ENCODE results near the gene THBD.

Gene THBD, protein sequence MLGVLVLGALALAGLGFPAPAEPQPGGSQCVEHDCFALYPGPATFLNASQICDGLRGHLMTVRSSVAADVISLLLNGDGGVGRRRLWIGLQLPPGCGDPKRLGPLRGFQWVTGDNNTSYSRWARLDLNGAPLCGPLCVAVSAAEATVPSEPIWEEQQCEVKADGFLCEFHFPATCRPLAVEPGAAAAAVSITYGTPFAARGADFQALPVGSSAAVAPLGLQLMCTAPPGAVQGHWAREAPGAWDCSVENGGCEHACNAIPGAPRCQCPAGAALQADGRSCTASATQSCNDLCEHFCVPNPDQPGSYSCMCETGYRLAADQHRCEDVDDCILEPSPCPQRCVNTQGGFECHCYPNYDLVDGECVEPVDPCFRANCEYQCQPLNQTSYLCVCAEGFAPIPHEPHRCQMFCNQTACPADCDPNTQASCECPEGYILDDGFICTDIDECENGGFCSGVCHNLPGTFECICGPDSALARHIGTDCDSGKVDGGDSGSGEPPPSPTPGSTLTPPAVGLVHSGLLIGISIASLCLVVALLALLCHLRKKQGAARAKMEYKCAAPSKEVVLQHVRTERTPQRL

DNA sequence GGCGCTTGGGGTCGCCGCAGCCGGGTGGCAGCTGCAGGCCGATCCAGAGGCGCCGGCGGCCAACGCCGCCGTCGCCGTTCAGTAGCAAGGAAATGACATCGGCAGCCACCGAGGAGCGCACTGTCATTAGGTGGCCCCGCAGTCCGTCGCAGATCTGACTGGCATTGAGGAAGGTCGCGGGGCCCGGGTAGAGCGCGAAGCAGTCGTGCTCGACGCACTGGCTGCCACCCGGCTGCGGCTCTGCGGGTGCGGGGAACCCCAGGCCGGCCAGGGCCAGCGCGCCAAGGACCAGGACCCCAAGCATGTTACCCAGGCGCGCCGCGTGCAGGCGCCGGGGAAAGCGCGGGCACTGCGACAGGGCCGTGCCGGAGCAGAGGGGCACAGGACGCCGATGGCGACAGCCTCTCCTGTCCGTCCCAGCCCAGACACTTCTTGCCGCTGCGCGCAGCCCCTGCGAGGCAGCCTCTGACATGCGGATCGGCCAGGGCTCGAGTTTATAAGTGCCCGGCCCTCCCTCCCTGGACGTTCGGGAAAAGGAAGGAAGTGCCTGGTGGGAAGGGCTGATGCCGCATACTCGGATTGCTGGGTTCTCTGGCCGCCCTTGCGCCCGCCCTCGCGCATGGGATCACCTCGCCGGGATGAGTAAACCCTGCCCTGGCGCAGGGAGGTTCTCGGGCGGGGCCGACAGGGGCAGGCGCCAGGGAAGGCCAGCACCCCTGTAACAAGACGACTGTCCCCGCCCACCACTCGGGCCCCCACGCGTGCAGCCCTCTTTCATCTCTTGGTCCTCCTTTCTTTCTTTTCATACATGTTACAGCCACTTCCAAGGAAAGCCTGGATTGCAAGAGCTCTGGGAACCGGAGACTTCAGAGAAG is at the start of gene THBD:
Gene THBD, minus strand, starts transcription at position 472 of the 875 bp plus-strand sequence. Its CDS starts 168 bp downstream, at position 304.
- DNase-seq = no peak

DNA sequence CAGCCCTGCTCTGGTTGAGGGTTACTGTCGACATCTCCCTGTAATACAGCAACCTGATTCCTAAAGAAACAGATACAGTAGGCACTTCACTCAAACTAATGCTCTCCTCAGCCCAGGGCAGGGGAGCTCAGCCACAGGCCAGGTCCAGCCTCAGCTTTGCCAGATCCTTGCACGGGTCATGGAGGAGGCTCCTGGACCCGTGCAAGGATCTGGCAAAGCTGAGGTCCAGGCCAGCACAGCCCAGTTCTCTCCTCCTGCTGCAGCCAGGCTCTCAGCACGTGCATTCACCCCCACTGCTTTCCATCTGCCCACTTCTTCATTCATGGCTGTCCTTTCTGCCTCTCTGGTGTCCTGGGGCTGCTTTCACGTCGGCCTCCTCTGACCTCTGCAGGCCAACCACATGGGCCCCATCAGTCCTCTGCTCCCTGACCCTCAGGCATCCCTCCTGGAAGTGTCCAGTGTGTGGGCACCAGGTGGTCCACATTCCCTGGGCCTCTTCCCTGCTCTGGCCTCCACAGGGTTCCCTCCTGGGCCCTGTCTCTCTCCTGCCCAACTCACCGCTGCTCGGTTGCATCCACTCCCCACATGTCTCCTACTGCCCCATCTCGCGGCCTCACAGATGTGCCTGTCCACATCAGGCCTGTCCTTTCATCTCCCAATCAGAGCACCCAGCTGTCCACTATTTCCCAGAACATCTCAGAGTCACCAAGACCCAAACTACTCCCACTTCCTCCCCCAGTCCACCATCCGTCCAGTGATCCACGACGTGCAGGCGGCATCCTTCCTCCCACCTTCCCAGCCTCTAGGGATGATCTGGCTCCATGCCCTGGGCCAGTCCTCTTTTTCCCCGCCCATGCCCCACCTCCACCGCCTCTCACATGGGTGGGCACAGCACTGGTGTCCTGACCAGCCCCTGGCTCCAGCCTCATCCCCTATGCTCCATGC is 48.4 kb upstream of the THBD start:
- no peak for DNase-seq

DNA sequence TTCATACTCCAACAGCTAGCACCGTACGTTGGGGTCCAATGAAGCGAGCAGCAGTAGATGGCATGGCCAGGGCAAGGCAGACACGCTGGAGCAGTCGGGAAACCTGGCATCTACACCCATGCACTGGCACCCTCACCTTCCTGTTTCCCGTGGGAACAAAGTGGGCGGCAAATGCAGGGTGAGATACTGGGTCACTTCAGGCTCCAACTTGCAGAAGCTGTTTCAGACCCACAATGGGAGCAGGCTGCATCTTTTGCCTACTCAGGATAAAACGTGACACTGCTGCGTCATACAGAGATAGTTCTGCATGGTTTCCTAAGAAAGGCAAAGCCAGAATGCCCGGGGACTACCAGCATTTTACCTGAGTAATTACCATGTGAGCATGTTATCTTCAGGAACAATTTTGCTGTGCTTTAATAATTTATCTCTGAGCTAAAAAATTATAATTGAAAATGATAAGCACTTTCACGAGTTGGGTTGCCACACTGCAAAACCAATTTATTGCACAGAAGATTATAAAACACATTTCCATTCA is 47.6 kb upstream of the THBD start:
- DNase-seq = no peak

DNA sequence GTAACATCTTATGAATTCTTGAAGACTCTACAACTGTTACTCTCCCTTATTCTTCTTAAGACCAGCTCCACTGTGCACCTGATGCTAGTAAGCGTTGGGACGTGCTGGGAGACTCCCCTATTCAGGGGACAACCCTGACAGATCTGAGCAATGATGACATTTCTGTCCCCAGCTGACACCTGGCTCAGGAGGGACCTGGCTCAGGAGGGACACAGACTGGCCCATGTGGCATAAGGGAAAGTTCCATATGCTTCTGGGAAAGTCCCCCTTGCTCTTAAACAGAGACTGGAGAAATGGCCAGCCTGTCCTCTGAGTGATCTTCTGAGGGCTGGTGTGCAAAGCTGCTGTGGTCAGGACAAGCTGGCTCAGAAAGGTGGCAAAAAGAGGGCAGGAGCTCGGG is 46.6 kb upstream of the THBD start:
- DNase-seq = no peak

DNA sequence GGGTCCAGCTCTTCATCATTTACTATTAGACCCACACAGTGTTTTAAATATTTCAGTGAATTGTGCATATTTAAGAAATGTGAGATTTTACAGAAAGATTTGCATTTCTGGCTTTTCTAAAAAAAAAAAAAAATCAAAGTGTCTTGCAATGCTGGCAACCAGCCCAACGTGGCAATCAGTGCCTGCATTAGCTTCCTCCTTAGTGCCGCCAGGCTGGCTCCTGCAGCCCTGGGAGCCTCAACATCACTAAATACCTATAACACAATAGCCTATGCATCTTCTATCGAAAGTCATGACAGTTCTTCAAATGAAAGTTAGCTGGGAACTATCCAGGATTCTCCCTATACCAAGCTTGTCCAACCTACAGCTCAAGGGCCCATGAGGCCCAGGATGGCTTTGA is 46.0 kb upstream of the THBD start:
- no peak for DNase-seq

DNA sequence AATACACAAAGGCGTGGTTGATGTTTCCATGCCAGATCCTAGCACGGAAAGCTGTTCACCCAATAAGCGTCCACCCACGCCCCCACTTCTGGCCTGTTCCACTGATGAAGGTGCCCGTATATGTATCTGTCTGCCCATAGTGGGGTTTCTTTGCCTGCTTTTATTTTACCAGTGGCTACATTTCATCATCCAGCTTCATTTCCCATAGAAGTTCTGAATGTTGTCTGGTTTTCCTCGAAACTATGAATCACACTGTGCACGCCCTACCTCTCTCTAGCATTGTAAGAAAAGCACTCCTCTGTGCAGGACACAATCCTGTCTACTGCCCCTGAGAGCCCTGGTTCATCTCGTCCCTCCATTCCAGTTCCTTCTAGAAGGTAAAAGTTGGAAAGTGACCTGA is 45.5 kb upstream of the THBD start:
- DNase-seq = no peak

DNA sequence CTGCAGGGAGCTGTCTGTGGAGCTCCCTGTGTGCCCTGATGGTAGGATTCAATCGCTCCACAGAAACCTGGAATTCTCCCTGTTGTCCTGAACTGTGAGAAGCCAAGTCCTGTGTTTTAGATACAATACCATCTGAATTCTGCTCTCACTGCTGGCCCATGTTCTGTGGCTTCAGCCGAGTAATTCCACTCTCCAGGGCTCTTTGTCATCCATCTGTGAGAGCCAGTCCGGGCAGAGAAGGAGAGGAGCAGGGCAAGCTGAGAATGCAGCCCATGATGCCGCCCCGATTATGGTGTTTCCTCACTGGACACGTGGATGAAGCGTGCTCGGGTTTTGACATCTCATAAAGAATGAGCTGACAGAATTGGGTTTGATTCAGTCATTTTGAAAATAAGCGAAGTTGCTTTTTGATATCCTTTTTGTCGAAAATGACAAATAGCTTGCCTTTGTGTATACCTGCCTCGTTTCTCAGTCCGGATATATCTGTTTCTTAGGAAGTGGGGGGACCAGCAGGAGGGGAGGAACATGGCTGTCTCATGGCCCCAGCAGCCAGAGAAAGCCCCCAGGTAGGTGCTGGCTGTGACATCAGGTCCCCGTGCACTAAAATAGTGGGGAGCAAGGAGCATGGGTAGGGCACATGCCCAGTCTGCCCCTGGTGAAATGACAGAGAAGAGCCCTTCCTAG is 44.9 kb upstream of the THBD start:
- no peak for DNase-seq

DNA sequence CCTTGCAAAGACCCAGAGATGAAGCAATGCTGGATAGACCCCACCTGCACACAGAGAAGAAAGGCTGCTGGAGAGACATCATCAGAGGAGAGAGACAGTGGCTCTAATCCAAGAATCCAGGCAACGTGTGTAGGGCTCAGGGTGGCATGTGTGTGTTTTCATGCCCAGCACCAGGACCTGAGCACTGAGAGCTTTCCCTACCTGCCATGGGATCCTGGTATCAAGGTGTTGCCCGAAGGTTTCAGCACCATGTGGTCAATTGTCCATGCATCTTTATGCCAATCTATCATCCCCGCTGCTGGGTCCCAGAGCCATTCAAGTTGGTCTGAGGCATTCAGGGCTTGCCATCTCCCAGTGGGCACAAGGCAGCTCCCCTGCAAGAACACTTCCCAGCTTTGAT is 44.1 kb upstream of the THBD start:
- no peak for DNase-seq

DNA sequence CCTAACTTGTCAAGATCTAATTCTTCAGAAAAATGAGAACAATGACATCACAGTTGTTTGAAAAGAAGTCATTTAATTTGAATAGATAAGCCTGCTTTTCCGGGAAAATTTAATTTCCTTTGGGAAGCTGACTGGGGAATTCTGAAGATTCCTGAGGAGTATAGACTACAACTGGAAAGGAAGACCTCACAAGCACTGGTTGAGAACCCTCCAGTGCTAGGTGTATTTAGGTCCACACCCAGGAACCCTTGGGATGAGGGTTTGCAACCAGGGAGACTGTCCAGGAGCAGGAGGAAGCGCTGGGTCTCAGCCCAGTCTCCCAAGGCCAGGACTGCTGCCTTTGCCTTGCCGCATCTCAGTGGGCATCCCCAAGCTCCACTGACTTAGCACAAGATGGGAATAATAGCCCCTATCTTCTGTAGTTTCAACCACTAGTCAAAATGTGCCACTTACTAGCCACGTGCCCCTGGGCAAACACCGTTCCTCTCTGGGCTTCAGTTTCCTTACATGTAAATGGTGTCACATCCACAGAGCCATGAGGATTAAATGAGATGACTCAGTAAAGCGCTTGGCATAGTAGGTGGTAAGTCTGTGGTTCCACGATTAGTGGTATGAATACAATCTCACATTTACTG is 43.5 kb upstream of the THBD start:
- no peak for DNase-seq

DNA sequence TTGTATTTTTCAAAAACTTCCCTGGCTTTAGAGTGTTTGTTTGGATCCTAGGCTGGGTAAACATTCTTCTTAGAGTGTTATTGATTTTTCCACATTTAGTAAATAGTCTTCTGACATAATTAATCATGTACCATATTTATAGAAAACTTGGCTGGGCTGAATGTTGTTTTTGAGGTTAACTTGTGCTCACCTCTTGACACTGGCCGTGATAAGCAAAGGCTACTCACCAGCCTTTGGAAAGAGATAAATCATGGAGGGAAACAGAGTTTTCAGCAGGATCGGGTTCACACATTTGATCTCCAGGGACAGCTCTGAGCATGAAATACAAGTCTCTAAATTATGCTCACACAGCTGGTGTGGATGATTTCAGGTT is 42.9 kb upstream of the THBD start:
- DNase-seq = no peak

DNA sequence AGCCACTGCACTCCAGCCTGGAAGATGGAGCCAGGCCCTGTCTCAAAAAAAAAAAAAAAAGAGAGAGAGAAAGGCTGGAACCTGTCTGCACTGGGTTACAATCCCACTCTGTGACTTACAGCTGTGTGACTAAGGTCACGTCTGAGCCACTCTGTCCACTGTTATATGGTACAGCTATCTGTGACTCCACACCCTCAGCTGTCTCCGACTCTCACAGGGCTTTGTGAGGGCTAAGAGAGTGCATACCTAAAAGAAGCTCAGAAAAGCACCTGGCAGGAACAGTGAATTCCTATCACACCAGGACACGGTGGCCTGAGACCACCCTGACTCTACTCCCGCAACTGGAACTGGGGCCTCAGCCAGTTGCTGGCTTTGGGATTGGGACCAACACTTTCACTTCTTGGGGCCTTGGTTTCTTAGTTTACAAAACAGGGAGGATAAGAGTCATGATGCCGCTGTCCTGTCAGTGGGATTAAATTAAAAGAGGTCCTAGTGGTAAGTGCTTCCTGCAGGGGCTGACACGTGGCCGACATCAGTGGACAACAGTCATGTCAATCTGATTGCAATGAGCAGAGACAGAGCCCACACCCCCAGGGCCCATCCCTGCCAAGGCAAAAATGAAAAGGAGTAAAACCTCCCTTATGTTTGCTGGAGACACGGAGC is 42.4 kb upstream of the THBD start:
- DNase-seq = no peak

DNA sequence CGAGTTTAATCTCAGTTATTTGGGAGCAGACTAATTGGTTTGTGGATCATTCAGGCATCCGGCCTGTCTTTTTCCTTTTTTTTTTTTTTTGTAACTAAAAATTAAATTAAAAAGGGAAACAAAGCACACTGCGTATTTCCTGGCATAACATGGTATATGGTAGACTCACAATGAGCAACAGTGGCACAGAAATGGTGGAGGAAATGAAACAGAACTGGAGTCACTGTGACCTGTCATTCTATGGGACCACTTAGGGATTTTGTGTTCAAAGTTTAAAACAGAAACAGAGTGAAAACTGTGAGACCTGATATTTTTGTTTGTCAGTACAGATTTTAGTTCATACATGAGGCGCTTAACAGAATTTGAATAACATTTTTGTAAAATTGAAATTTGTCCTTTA is 41.4 kb upstream of the THBD start:
- no peak for DNase-seq

DNA sequence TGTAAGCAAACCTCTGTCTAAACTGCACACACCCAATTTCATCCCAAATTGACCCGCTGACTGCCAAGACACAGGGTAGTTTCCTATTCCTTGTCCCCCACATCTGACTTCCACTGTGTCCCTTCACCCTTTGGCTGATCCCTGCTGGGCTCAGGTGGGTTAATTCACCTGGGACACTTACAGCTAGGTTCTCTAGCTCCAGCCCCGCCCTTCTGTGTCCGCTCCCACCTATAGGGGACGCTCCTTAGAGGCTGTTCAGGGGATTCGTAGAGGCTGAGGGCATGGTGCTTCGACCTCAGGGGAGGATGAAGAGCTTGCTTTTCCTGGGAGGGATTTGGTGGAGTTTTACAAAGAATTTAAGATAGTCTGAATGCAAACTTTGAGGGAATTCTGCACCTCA is 40.7 kb upstream of the THBD start:
- DNase-seq = no peak

DNA sequence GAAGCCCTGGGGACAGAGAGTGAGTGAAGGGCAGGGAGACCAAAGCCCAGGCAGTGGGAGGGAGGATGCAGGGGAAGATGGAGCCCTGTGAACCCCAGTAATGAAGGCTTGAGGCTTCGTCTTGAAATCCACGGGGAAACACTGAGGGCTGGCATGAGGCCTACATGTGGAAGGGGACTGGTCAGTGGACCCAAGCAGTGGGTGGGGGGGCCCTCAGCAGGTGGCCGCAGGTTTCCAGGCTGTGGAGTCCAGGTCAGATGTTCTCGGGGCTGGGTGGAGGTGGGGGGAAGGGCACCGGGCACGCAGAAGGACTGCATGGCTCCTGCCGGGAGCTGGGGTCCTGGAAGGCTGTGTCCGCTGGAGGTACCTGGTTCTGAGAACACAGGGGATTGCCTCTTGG is 39.4 kb upstream of the THBD start:
- no peak for DNase-seq

DNA sequence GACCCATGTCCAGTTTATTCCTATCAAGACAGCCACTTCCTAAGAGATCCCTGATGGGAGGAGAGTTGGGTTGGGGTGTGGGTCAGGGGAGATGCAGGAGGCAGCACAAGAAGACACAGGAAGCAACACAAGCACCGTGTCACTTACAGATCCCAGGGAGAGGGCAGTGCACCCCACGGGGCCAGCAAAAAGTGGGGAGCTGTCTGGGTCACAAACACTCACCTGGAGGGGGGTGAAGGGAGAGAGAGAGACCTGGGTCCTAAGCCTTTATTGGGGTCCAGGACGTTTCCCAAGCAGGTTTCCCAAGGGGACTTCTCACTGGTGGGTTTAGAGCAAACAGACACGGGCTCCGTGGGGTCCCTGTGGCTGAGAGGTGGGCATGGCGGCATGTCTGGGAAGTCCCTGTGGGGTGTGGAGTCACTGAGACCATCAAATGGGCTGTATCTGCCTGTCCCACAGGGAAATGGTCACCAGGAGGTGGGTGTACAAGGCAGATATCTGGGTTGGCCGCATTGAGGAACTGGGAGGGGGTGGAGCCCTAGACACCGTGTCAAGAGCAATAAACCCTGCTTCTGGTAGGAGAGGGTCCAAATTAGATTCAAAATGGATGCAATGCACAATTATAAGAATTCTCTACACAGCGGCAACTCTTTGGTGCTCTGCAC is 38.2 kb upstream of the THBD start:
- DNase-seq = no peak

DNA sequence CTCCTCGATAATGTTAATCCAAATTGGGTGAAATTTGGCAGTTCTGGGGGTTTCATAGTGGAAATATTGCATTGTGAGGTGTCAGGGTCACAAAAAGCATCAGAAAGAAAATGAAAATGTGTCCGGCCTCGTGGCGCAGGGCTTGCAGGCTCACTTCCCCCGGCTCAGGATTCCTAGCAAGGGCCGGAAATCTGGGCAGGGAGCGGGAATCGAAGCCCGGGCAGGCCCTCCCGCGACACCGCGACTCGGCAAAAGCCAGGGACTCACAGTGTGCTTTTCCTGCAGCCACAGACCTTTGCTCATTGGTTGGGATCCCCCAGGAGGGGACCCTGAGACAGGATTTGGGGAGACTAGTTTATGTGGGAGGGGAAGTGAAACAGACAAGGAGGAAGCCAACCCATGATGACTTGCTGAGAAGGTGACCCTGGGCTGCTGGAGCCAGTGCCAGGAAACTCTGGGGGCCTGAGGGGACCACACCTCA is 37.5 kb upstream of the THBD start:
- no peak for DNase-seq

DNA sequence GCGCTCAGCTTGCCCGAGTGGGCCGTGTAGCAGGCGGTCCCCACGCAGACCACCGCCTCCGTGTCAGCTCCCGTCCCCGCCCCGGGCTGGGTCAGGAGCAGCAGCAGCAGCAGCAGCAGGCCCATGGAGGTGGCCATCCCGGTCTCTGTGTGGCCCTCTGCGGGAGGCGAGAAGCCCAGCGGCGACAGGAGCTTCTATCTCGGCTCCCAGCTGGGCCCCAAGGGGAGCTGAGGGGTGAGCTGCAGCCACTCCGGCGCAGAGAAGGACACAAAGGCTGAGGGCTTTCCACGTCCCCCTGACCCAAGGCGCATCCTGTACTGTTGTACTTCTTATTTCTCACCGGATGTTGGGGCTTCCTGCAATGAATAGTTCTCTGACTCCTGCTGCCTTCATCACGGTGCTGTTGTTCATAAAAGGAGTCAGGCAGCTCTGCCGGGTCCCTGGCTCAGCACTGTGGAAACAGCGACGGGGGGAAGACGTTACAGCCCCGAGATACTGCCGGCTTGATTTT is 36.6 kb upstream of the THBD start, which contains the start of gene CD93:
Gene CD93, minus strand, starts transcription at position 269 of the 511 bp plus-strand sequence. Its CDS starts 132 bp downstream, at position 137.
- no peak for DNase-seq

DNA sequence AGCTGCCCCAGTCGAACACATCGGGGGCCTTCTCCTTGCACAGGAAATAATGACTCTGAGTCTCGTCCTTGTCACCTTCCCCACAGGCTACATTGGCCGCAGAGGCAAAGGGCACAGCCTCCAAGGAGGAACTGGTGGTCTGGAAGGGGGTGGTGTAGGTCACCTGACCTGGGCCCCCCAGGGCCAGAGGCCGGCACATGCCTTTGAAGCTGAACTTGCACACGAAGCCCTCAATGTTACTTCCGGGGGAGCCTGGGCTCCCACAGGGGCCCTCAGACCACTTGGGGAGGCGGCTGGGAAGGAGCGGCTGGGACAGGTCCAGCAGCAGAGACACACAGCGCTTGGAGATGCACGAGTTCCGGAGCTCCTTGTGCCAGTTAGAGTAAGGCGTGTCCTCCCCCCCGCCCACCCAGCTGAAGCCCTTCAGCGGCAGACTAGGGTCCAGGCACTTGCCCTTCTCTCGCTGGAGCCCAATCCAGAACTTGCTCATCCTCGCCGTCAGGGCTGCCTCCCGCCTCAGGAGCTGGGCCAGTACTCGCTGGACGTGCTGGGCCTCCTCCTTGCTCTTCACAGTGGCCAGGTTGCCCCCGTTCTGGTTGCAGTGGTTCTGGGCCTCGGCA is 36.1 kb upstream of the THBD start:
- DNase-seq = no peak

DNA sequence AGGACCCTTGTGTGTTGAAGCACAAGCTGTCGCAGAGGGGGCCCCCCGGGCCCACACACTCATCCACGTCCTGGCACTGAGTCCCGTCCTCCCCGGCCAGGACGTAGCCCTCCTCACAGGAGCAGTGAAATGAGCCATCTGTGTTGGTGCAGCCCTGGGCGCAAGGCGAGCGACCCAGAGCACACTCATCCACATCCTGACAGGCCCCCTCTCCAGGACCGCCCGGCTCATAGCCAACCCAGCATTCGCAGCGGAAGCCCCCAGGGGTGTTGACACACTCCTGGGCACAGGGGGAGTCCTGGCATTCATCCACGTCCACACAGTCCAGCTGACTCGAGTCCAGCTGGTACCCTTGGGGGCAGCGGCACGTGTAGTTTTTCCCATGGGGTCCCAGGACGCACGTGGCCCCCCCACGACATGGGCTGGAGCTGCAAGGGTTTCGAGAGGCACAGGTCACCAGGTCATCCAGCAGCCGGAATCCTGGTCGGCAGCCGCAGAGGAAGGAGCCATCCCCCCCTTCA is 35.4 kb upstream of the THBD start:
- DNase-seq = no peak
